Ascending aorta (tissue), 2 donors: ENCODE data around the gene C10orf105. TPM values are rescaled to one million over a fixed set of nuclear protein-coding genes. Genes with fewer than 3 reads are reported as not detected.
A peak's percentile ranks its signal among the peaks of the same experiment; 100 is the strongest.

ENCODE experiments used
- DNase-seq, 2 donors: peaks; one replicate each; pipeline ENCODE4 v3.0.0-alpha.2; 2019; ENCODE audit warnings: low spot score in 2 of 2
- H3K27ac ChIP-seq, 2 donors: fragments of 200-600 bp; sonication (generic); one replicate each; pipeline ENCODE4 v1.5.1; 2016 to 2017; ENCODE audit warnings: mild to moderate bottlenecking in 1 of 2
- H3K27me3 ChIP-seq: fragments of 200-600 bp; sonication (generic); one replicate; pipeline ENCODE4 v1.5.1; 2017
- H3K36me3 ChIP-seq, 2 donors: fragments of 200-600 bp; sonication (generic); one replicate each; pipeline ENCODE4 v1.5.1; 2016
- H3K4me1 ChIP-seq, 2 donors: fragments of 200-600 bp; sonication (generic); one replicate each; pipeline ENCODE4 v1.5.1; 2016 to 2017; ENCODE audit warnings: mild to moderate bottlenecking in 1 of 2
- H3K4me3 ChIP-seq, 2 donors: fragments of 200-600 bp; sonication (generic); one replicate each; pipeline ENCODE4 v1.5.1; 2016 to 2017; ENCODE audit warnings: mild to moderate bottlenecking in 1 of 2
- H3K9me3 ChIP-seq, 2 donors: fragments of 200-600 bp; sonication (generic); one replicate each; pipeline ENCODE4 v1.5.1; 2016
- CTCF ChIP-seq, 3 experiments: fragments of 200-600 bp in 2 of 3; fragments of 450-650 bp in 1 of 3; sonication (generic) in 2 of 3; IDR thresholded peaks; one replicate each; pipeline ENCODE4 v1.5.1; 2016 to 2019; ENCODE audit warnings: antibody characterized with exemption in 3 of 3, mild to moderate bottlenecking in 1 of 3, moderate library complexity in 1 of 3
- intact Hi-C: fragments of 100-400 bp; cut with DNase I; formaldehyde crosslinking; loops from one replicate; pipeline ENCODE4 v1.15.1; 2023
- total RNA-seq: library from RNA; depleted of rRNA; stranded (reverse); fragments of >200 nt; gene quantifications from one replicate; pipeline ENCODE4 v1.1.0, GENCODE V29; 2016

The C10orf105 gene
- total RNA-seq, 1 donor from 2014 or later: not detected

DNA sequence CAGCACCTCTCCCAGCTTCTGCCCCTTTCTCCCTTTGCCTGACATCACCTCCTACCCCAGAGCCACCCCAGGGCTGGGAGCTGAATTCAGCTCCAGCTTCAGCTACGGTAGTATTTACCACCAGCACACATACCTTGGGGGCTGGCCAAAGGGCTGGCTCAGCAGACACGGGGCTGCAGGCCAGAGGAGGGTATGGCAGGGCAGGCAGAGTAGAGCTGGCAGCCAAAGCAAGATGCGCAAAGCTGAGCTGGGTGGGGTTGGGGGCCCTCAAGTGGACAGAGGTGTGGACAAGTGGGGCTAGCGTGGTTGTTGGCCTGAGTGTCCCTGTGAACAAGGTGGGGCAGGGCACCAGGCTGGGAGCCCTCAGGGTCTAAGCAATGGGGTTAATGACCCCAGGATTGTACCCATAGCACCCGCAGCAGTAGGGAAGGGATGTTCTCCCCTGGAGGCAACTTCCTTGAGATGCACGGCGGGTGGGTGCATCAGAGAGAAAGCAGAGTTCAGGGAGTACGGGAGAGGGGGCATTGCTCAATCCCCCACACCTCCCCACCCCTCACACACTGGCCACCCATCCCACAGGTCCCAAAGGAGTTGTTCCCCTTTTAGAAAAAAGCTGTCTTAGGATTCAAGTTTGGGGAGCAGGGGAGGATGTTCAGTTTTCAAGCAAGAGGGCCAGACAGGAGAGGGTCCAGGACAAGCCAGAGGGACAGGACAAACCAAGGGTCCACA, 45.8 kb upstream of the C10orf105 start:
- H3K4me1 ChIP-seq: peaks cover 50% of the 10 kb centered on the region in 2 donors
- peaks cover 19 to 24% of the 10 kb centered on the region in 2 donors for H3K36me3 ChIP-seq
- H3K9me3 ChIP-seq: no peaks in the 10 kb centered on the region
- TF ChIP-seq CTCF (IDR thresholded peaks at IDR 0.05): peak in 1 of 3 experiments; percentile 8
- intact Hi-C loops: no loop called here
- H3K4me3 ChIP-seq: no peak overlapping the region
- no peak for DNase-seq
- H3K27me3 ChIP-seq: no peaks in the 10 kb centered on the region
- H3K27ac ChIP-seq: peak overlapping the region; percentile 94 to 98

DNA sequence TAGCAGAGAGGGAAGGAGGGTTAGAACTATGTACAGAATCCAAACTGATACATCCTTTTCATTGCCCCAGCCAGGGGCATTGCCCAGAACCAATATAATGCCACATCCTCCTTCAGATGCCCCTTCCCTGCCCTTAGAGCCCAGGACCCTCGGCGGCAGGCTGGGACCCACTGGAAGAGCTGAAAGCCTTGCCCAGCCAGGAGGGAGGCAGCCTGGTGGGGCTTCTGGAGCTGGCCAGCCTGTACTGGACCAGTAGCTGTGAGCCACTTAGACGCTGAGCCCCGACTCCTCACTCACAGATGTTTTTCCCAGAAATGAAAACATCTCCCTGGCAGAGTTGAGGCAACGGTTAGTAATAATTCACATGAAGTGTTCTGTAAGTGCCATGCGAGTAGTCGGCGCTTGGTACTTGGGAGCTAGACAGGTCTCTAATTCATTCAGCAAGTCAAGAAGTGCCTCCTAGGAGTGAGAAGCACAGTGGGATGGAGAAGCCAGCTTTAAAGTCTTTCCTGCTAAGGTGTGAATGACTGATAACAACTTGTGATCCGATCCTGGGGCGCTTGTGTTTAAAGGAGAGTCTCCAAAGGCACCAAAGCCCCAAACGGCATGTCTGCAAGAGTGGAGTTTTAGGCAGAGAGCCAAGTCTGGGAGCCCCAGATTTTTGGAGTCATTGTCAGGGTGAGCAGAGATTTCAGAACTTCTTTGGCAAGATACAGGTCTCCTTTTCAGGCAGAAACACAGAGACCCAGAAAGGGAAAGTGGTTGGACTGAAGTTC, 44.0 kb upstream of the C10orf105 start:
- H3K4me1 ChIP-seq: peaks cover 39 to 40% of the 10 kb centered on the region in 2 donors
- H3K27ac ChIP-seq: no peak overlapping the region
- TF ChIP-seq CTCF (IDR thresholded peaks at IDR 0.05): no peak
- intact Hi-C loops: no loop called here
- no peaks in the 10 kb centered on the region for H3K9me3 ChIP-seq
- H3K36me3 ChIP-seq: peaks cover 31 to 35% of the 10 kb centered on the region in 2 donors
- no peaks in the 10 kb centered on the region for H3K27me3 ChIP-seq
- no peak for DNase-seq
- H3K4me3 ChIP-seq: no peak overlapping the region

- intact Hi-C loops: no loop called here
- peaks cover 39 to 47% of the 10 kb centered on the region in 2 donors for H3K36me3 ChIP-seq
- no peaks in the 10 kb centered on the region for H3K27me3 ChIP-seq
- DNase-seq: no peak
- TF ChIP-seq CTCF (IDR thresholded peaks at IDR 0.05): no peak
- H3K4me1 ChIP-seq: peaks cover 26 to 28% of the 10 kb centered on the region in 2 donors
- H3K9me3 ChIP-seq: no peaks in the 10 kb centered on the region
- no peak overlapping the region for H3K4me3 ChIP-seq
- no peak overlapping the region for H3K27ac ChIP-seq
Measured at GRCh38 chr10:71762324-71762723, 42.7 kb upstream of the C10orf105 start.

GRCh38 chr10:71761541-71762113, 42.0 kb upstream of the C10orf105 start:
- Histone ChIP-seq H3K4me3 (no peak overlapping the region), H3K36me3 (peaks cover 42 to 52% of the 10 kb centered on the region in 2 donors), H3K27ac (no peak overlapping the region), H3K9me3 (no peaks in the 10 kb centered on the region), H3K27me3 (no peaks in the 10 kb centered on the region), H3K4me1 (peaks cover 19 to 22% of the 10 kb centered on the region in 2 donors)
- no peak for DNase-seq
- TF ChIP-seq CTCF (IDR thresholded peaks at IDR 0.05): no peak
- intact Hi-C loops: no loop called here

GRCh38 chr10:71761105-71761511, 41.5 kb upstream of the C10orf105 start:
- peaks cover 14 to 17% of the 10 kb centered on the region in 2 donors for H3K4me1 ChIP-seq
- no peak overlapping the region for H3K4me3 ChIP-seq
- H3K9me3 ChIP-seq: no peaks in the 10 kb centered on the region
- intact Hi-C loops: no loop called here
- peaks cover 47 to 57% of the 10 kb centered on the region in 2 donors for H3K36me3 ChIP-seq
- no peak overlapping the region for H3K27ac ChIP-seq
- no peak for TF ChIP-seq CTCF (IDR thresholded peaks at IDR 0.05)
- DNase-seq: no peak
- H3K27me3 ChIP-seq: no peaks in the 10 kb centered on the region
